ENCODE results near the gene DEAF1. TPM values are rescaled to one million over a fixed set of nuclear protein-coding genes. Genes with fewer than 3 reads are reported as not detected.
A peak's percentile ranks its signal among the peaks of the same experiment; 100 is the strongest.

Gene DEAF1
- total RNA-seq, 1 experiment from 2014 or later = 31.9 TPM

DNA sequence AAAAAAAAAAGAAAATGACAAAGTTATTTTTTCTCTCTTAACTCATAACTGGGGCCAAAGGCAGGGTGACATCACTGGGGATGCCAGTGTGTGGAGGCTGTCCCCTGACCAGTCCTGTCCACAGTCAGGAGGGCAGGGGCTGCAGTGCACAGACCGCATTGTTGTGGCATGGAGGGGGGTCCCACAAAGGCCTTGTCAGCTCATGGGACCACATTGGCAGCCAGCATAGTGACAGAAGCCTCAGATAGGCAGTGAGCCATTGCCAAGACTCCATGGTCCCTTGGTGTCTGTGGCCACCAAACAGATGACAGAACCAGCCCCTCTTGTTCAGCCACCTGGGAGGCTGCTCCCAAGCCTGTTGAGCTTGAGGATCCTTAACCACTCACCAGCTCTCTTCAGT lies 4.7 kb upstream of the DEAF1 start:
- no peak overlapping the region for H3K9ac ChIP-seq (ENCODE audit: low read length)
- no peak for TF ChIP-seq EZH2 (IDR thresholded peaks at IDR 0.05; ENCODE audit: low read length, unreplicated experiment)
- TF ChIP-seq, protein P1, sequence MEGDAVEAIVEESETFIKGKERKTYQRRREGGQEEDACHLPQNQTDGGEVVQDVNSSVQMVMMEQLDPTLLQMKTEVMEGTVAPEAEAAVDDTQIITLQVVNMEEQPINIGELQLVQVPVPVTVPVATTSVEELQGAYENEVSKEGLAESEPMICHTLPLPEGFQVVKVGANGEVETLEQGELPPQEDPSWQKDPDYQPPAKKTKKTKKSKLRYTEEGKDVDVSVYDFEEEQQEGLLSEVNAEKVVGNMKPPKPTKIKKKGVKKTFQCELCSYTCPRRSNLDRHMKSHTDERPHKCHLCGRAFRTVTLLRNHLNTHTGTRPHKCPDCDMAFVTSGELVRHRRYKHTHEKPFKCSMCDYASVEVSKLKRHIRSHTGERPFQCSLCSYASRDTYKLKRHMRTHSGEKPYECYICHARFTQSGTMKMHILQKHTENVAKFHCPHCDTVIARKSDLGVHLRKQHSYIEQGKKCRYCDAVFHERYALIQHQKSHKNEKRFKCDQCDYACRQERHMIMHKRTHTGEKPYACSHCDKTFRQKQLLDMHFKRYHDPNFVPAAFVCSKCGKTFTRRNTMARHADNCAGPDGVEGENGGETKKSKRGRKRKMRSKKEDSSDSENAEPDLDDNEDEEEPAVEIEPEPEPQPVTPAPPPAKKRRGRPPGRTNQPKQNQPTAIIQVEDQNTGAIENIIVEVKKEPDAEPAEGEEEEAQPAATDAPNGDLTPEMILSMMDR (conservative IDR thresholded peaks at IDR 0.05; ENCODE audit: low read depth, low read length) = no peak
- no peak for TF ChIP-seq EZH2phosphoT487 (IDR thresholded peaks at IDR 0.05; ENCODE audit: borderline replicate concordance, low read length)
- intact Hi-C loops (cut with micrococcal nuclease) = no loop called here
- no peaks in the 10 kb centered on the region for H3F3A ChIP-seq (ENCODE audit: low read length, unreplicated experiment)
- H4K20me1 ChIP-seq (ENCODE audit: low read length) = no peaks in the 10 kb centered on the region
- BruUV-seq (replicated peaks) = no TSS peak
- POLR2A ChIA-PET (ENCODE audit: unreplicated experiment) = no interaction called here
- DNase-seq (no peak), ATAC-seq (no peak)
- peaks cover 36% of the 10 kb centered on the region for H3K79me2 ChIP-seq (ENCODE audit: low read length)
- no peak overlapping the region for H3K27ac ChIP-seq (ENCODE audit: low read length)
- no peak overlapping the region for H2AFZ ChIP-seq (ENCODE audit: low read length)
- H3K9me3 ChIP-seq (ENCODE audit: low read length) = no peaks in the 10 kb centered on the region
- no peaks in the 10 kb centered on the region for H3K27me3 ChIP-seq (ENCODE audit: low read length)
- CTCF ChIA-PET = no interaction called here
- no peaks in the 10 kb centered on the region for H3K9me2 ChIP-seq (replicated peaks; ENCODE audit: low read length)
- H3K4me3 ChIP-seq (ENCODE audit: low read length) = no peak overlapping the region
- no peak overlapping the region for H3K4me2 ChIP-seq (ENCODE audit: low read length)
- no peaks in the 10 kb centered on the region; the same call in 1 of the 2 replicates for H3K36me3 ChIP-seq (ENCODE audit: low read depth, low read length)
- H3K4me1 ChIP-seq (ENCODE audit: insufficient read depth, low read length) = peaks cover 36% of the 10 kb centered on the region

DNA sequence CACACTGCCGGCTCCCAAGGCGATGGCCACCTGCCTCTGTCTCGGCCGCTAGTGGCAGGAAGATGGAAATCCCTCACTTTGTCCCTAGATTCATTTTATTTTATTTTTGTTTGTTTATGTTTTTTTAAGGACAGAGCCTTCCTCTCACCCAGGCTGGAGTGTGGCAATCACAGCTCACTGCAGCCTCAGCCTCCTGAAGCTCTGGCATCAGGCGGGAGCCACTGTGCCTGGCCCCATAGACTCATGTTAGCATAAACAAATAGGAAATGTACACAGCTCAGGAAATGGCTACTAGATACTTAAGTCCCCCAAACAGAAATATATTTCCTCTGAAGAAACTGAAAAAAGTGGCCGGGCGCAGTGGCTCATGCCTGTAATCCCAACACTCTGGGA lies 4.1 kb upstream of the DEAF1 start:
- no TSS peak for BruUV-seq (replicated peaks)
- no peaks in the 10 kb centered on the region for H4K20me1 ChIP-seq (ENCODE audit: low read length)
- no peaks in the 10 kb centered on the region for H3K9me3 ChIP-seq (ENCODE audit: low read length)
- no peaks in the 10 kb centered on the region for H3K9me2 ChIP-seq (replicated peaks; ENCODE audit: low read length)
- TF ChIP-seq, protein P1 (conservative IDR thresholded peaks at IDR 0.05; ENCODE audit: low read depth, low read length) = no peak
- no peak overlapping the region for H3K27ac ChIP-seq (ENCODE audit: low read length)
- peaks cover 32% of the 10 kb centered on the region for H3K4me1 ChIP-seq (ENCODE audit: insufficient read depth, low read length)
- CTCF ChIA-PET = no interaction called here
- no peaks in the 10 kb centered on the region for H3F3A ChIP-seq (ENCODE audit: low read length, unreplicated experiment)
- H2AFZ ChIP-seq (ENCODE audit: low read length) = no peak overlapping the region
- no peak overlapping the region for H3K9ac ChIP-seq (ENCODE audit: low read length)
- POLR2A ChIA-PET (ENCODE audit: unreplicated experiment) = no interaction called here
- H3K27me3 ChIP-seq (ENCODE audit: low read length) = no peaks in the 10 kb centered on the region
- H3K4me2 ChIP-seq (ENCODE audit: low read length) = no peak overlapping the region
- ATAC-seq = no peak
- intact Hi-C loops (cut with micrococcal nuclease) = no loop called here
- no peak for DNase-seq
- no peak overlapping the region for H3K4me3 ChIP-seq (ENCODE audit: low read length)
- H3K36me3 ChIP-seq (ENCODE audit: low read depth, low read length) = no peaks in the 10 kb centered on the region; the same call in 1 of the 2 replicates
- H3K79me2 ChIP-seq (ENCODE audit: low read length) = peaks cover 38% of the 10 kb centered on the region

DNA sequence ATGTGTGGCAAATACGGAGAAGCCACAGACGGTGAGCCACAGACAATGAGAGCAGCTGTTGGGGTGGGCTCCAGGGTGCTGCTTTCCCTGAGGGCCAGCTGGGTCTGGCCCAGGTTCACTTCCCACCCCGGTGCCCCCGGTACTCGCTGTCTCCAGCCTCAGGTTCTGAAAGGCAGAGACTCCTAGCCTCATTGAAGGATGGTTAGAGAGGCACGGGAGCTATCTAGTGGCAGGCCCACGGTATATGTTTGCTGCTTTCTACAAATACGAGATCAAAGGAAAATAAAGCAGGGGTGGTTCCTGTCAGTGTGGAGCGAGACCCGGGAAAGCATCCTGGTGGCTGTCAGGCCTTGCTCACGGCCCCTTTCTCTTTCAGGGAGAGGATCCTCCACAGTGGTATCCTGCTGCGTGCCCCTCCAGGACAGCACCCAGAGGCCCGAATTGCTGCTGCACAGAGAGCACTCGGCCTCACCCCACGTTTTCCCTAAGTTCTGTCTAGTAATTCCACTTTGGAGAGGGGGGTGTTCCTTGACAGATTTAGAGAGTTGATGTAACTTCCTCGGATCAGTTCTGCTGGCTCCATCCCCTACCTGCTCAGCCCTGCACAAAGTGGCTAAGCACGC lies 3.6 kb upstream of the DEAF1 start:
- POLR2A ChIA-PET (ENCODE audit: unreplicated experiment) = no interaction called here
- intact Hi-C loops (cut with micrococcal nuclease) = no loop called here
- no peak overlapping the region for H2AFZ ChIP-seq (ENCODE audit: low read length)

More for the DNA sequence above, 3.6 kb upstream of the DEAF1 start:
- peaks cover 37% of the 10 kb centered on the region for H3K4me1 ChIP-seq (ENCODE audit: insufficient read depth, low read length)
- H3K4me3 ChIP-seq (ENCODE audit: low read length) = no peak overlapping the region
- H3K9ac ChIP-seq (ENCODE audit: low read length) = no peak overlapping the region
- no peak for DNase-seq
- peaks cover 43% of the 10 kb centered on the region for H3K79me2 ChIP-seq (ENCODE audit: low read length)
- no peaks in the 10 kb centered on the region for H3K9me3 ChIP-seq (ENCODE audit: low read length)
- H3F3A ChIP-seq (ENCODE audit: low read length, unreplicated experiment) = no peaks in the 10 kb centered on the region
- 0 out of 2 replicates have a peak overlapping the region, but pooled peaks have one; percentile 83 for H3K4me2 ChIP-seq (ENCODE audit: low read length)
- H3K9me2 ChIP-seq (replicated peaks; ENCODE audit: low read length) = no peaks in the 10 kb centered on the region
- no peak for ATAC-seq
- CTCF ChIA-PET = no interaction called here
- BruUV-seq (replicated peaks) = no TSS peak
- no peaks in the 10 kb centered on the region for H4K20me1 ChIP-seq (ENCODE audit: low read length)
- H3K27me3 ChIP-seq (ENCODE audit: low read length) = no peaks in the 10 kb centered on the region
- no peaks in the 10 kb centered on the region; the same call in 1 of the 2 replicates for H3K36me3 ChIP-seq (ENCODE audit: low read depth, low read length)
- TF ChIP-seq, protein P1 (conservative IDR thresholded peaks at IDR 0.05; ENCODE audit: low read depth, low read length) = no peak
- TF ChIP-seq EZH2phosphoT487 (IDR thresholded peaks at IDR 0.05; ENCODE audit: borderline replicate concordance, low read length) (no peak), EZH2 (IDR thresholded peaks at IDR 0.05; ENCODE audit: low read length, unreplicated experiment) (no peak)
- H3K27ac ChIP-seq (ENCODE audit: low read length) = no peak overlapping the region

All from PC-3 (cell line).